ENCODE data around the gene RHBDF1.
"Not testable (repeated sequence)": the region's sequence is repeated elsewhere in the genome, so short reads cannot be mapped to it uniquely, and the experiment has no call there.

The RHBDF1 gene

DNA sequence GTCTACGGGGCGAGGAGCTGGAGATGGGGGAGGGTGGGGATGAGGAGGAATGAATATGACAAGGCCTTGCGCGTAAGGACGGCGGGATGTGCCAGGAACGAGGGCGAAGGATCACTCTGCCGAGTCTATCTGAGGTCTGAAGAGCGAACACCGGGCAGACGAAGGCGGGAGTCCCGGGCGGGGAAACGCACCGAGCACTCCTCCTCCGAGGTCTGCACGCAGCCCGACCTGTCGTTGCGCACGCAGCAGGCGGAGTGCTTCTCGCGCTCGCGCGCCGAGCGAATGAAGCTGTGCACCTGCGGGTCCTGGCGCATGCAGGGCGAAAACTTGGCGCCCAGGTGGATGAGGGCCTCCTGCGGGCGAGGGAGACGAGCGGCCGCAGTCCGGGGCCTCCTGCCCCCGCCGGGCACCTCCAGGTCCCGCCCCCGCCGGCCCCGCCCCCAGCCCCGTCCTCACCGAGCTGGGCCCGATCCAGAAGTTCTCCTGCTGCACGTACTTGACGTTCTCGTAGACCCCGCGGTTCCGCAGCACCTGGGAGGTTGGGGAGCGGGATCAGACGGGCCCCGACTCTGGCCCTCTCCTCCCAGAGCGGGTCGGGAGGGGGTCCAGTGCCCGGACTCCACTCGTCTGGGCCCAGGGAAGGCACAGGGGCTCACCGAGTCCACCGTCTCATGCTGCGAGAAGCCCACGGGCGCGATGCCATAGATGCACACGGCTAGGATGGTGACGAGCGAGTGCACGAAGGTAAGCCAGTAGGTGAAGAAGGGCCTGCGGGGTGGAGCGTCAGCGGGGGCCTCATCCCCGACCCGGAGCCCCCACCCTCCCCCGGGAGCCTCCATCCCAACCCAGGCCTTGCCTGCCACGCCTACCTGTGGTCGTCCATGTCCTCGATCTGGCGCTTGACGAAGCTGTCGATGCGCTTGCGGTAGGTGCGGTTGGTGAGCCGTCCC lies 11.2 kb downstream of the RHBDF1 start:
- DNase-seq: peak in 1 of 56 donors; percentile 28

GRCh38 chr16:60166-60565 lies 12.3 kb downstream of the RHBDF1 start:
- DNase-seq: no peak

GRCh38 chr16:59440-60059 lies 12.9 kb downstream of the RHBDF1 start:
- no peak for DNase-seq

DNA sequence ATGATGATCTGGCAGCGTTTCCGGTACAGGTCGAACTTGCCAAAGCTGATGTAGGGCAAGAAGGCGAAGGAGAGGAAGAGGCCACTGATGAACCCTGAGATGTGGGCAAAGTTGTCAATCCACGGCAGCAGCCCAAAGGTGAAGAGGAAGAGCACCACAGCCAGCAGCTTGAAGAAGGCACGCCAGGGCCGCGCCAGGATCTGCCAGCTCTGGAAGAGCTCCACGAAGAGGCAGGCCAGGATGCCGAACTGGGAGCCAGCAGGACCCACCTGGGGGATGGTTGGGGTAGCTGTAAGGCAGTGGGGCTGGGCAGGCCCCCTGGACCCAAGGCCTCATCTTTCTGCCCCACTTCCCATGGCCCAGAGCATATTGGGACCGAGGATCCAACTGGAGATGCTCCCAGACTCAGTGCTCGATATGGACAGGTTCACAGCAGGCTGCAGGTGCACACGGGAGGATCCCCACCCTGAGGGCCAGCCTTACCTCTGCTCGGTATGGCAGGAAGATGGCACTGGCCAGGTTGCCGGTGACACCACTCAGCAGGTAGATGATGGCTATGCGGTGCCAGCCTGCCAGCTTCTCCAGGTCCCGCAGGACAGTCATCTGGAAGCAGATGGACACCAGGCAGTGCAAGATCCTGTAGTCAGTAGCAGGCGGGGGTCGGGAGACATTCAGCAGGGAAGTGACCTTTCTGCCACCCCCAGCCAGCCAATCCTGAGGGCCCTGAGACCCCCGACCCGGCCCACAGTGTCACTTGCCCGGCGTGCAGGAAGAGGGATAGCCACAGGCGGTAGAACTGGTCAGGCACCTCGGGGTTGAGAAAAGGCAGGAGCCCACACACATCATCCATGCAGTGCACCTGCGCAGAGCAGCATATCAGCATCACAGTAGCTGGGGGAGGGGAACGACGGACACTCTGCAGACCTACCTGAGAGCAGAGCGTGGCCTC lies 13.7 kb downstream of the RHBDF1 start:
- DNase-seq: no peak

DNA sequence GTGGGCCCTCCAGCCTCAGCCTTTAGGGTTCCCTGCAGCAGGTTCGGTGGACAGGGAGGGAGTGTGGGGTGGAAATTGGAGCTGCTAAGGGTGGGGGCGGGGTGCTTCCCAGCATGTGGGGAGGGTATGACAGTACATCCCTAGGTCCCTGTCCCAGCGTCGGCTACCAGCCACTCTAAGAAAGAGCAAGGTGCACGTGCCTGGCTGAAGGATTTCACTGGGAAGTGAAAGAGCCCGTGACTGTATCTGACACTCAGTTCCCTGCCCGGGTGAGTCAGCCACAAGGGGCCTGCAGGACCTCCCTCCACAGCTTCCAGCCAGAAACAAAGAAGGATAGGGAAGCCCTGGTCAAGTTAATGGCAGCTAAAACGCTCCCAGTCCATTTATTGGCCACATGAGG lies 14.7 kb downstream of the RHBDF1 start:
- DNase-seq: no peak

DNA sequence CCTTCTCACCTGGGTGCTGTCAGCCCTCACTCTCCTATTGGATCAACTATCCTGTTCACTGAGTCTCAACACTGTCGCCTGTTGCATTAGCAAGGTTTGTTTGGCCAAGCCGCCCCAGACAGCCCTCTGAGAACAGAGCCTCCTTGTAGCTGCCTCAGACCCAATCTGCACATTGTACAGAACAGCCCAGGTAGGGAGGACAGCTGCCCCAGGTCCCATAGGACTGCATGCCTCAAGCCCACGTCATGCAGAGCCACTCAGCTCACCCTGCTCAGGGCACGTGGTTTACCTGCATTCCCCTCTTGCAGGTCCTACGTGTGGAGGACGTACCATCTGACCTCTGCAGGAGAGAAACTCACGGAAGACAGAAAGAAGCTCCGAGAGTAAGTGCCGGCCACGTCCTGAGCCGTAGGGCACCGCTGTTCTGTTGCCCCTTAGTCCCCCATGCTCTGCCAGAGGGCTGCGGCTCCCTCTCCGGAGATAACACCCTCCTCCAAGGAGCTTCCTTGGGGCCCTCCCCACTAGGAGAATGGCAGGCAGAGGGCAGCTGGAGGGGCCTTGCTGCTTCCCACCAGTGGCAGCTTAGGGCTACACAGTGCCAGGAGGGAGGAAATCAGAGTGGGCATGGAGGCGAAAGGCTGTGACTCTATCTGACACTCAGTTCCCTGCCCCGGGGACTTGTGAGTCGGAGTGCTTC lies 16.1 kb downstream of the RHBDF1 start:
- DNase-seq: no peak

DNA sequence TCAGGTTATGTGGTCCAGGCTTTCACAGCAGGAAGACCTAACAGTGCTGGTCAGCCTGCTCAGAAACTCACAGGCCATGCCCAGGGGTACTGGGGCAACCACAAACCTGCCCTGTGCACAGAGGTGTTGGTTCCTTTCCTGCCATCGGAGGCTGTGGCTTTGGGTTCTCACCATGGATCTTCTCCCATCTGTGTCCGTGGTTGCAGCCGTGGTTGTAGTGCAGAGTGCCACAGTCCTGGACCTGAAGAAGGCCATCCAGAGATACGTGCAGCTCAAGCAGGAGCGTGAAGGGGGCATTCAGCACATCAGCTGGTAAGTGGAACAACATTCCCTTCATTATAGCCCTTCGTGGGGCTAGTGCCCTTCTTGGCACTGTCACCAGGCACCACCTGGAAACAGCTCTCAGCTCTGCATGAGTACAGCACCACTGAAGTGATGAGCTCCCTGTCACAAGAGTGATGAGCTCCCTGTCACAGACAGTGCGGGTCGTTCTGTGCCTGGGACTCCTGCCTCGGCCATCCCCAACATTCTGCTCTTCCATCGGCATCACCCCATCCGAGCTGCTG lies 16.8 kb downstream of the RHBDF1 start:
- no peak for DNase-seq

DNA sequence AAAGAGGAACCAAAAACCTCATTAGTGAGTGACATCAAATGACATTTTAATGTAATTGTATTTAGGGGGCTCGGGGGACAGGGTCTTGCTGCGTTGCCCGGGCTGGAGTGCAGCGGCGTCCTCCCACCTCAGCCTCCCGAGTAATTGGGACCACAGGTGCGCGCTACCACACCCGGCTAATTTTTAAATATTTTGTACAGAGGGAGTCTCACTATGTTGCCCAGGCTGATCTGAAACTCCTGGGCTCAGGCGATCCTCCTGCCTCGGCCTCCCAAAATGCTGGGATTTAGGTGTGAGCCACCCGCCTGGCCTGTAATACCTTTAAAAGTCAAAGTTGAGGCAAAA lies 18.2 kb downstream of the RHBDF1 start:
- no peak for DNase-seq

GRCh38 chr16:53346-54236 lies 18.8 kb downstream of the RHBDF1 start, which contains the start of the genes POLR3K and SNRNP25:
TSS of gene POLR3K (minus strand) at chr16:53608. CDS start at chr16:53586, 22 bp downstream.
TSS of gene SNRNP25 (plus strand) at chr16:53828. CDS start at chr16:54017, 189 bp downstream.
- peak; percentile 46 to 99 (median 97) for DNase-seq

GRCh38 chr16:50769-51591 lies 21.5 kb downstream of the RHBDF1 start:
- no peak for DNase-seq

- DNase-seq: no peak
Observed at GRCh38 chr16:47234-47633, 25.2 kb downstream of the RHBDF1 start.

DNA sequence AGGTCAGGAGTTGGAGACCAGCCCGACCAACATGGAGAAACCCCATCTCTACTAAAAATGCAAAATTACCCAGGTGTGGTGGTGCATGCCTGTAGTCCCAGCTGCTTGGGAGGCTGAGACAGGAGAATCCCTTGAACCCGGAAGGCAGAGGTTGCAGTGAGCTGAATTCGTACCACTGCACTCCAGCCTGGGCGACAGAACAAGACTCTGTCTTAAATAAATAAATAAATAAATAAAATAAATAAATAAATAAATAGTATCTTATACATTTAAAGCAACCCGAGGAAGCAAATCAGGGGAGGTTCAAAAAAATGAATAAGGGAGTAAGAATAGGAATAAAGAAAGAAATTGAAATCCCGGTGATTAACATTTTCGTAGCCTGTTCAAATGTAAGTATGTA lies 25.9 kb downstream of the RHBDF1 start:
- not testable (repeated sequence) for DNase-seq

DNA sequence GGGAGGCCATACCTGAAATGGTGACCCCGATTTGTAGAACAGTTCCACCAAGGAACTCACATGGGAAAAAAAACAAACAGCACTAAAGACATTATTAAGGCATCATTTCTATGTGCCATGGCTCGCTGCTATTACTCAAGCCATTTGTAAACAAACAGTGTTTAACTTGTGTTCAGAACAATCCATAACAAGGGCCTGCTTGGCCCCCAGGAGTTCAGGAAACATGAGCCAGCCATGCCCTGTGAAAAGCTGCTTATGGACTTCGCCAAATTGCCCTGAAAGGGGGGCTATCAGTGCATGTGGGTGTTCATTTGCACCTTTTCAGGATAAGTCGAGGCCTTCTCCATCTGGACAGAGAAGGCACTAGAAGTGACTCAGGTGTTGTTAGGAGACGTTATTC lies 27.0 kb downstream of the RHBDF1 start:
- no peak for DNase-seq

DNA sequence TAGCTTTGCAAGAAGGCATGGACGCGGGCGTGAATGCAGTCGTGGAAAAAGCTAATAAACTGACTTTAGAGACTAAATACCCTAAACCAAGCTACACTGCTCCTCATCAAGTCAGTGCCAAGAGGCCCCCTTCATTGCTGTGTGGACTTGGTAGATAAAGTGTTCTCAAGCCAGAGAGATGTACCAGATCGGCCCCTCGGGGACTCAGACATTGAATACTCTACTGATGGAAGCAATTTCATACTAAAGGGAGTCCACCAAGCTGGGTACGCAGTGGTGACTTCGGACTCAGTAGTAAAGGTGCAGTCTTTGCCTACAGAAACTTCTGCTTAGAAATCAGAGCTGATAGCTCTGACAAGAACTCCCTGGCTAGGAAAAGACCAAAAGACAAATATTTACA lies 27.8 kb downstream of the RHBDF1 start:
- DNase-seq: no peak

DNA sequence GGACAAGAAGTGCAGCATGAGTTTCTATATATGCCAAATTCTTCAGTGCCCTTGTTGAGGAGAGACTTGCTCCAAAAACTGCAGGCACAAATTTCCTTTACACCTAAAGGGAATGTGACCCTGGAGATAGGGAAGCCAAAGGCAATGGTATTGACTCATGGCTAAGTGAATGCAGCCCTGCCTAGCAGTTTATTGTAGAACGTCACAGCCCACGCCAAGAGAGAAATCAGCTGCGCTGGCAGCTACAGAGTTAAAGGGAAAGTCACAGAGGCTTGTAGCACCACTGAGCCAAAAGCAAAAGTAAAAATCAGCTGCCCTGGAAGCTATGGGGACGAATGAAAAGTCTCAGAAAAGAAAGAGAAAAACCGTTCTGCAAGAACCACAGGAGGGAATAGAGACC lies 29.1 kb downstream of the RHBDF1 start:
- DNase-seq: no peak

GRCh38 chr16:42691-43090 lies 29.7 kb downstream of the RHBDF1 start:
- DNase-seq: no peak

- DNase-seq: no peak
Observed at GRCh38 chr16:42069-42457, 30.4 kb downstream of the RHBDF1 start.

GRCh38 chr16:41439-42068 lies 30.9 kb downstream of the RHBDF1 start:
- no peak for DNase-seq
